Fibroblast of pulmonary artery (primary cell): ENCODE measurements around the gene FXN.

Experiments
- DNase-seq: peaks from one replicate; pipeline ENCODE4 v3.0.0-alpha.2; 2010; ENCODE audit warnings: low read depth
- H3K4me3 ChIP-seq: replicated peaks from 2 replicates; pipeline ENCODE4 v1.5.1; 2011; ENCODE audit warnings: low read depth, mild to moderate bottlenecking, control low read depth, low read length, moderate library complexity
- TF ChIP-seq, protein P1 (sequence below): IDR thresholded peaks from 2 replicates; pipeline ENCODE4 v1.5.1; 2011; ENCODE audit warnings: mild to moderate bottlenecking, control low read depth, low read length, inconsistent platforms; ENCODE audit errors: missing control alignments

Gene FXN

DNA sequence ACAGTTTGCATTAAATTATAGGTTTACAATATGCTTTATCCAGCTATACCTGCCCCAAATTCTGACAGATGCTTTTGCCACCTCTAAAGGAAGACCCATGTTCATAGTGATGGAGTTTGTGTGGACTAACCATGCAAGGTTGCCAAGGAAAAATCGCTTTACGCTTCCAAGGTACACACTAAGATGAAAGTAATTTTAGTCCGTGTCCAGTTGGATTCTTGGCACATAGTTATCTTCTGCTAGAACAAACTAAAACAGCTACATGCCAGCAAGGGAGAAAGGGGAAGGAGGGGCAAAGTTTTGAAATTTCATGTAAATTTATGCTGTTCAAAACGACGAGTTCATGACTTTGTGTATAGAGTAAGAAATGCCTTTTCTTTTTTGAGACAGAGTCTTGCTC, 41.0 kb downstream of the FXN start:
- TF ChIP-seq, protein P1, sequence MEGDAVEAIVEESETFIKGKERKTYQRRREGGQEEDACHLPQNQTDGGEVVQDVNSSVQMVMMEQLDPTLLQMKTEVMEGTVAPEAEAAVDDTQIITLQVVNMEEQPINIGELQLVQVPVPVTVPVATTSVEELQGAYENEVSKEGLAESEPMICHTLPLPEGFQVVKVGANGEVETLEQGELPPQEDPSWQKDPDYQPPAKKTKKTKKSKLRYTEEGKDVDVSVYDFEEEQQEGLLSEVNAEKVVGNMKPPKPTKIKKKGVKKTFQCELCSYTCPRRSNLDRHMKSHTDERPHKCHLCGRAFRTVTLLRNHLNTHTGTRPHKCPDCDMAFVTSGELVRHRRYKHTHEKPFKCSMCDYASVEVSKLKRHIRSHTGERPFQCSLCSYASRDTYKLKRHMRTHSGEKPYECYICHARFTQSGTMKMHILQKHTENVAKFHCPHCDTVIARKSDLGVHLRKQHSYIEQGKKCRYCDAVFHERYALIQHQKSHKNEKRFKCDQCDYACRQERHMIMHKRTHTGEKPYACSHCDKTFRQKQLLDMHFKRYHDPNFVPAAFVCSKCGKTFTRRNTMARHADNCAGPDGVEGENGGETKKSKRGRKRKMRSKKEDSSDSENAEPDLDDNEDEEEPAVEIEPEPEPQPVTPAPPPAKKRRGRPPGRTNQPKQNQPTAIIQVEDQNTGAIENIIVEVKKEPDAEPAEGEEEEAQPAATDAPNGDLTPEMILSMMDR = no peak
- H3K4me3 ChIP-seq = no peak overlapping the region
- peak; percentile 15 for DNase-seq

DNA sequence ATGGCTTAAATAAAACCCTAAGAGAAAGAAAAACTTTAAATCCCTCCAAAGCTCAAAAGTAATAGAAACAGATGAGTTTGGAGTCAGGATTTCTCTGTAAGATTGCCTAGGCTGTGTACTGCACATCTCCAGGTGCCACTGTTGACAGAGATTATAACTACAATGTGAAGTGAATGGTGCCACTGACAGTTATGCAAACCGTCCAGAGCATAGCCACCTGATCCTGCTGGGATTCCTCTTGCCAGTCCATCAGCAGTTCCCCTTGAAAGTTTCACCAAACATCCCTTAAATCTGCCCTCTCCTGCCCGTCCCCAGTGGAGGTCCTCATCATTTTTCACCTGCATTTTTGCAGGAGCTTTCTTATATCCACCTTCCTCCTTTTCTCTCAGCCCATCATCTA, 42.5 kb downstream of the FXN start:
- no peak for DNase-seq
- H3K4me3 ChIP-seq = no peak overlapping the region
- TF ChIP-seq, protein P1 = no peak

DNA sequence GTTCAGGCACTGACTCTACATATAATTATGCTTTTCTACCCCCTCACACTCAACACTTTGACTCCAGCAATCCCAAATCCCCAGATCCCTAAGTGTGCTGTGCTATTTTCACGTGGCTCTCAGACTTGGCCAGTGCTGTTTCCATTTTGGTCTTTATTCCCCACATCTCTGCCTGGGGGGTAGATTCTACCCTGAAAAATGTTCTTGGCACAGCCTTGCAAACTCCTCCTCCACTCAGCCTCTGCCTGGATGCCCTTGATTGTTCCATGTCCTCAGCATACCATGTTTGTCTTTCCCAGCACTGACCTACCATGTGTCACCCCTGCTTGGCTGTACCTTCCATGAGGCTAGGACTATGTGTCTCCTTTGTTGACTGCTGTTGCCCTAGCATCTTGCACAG, 43.0 kb downstream of the FXN start:
- no peak overlapping the region for H3K4me3 ChIP-seq
- TF ChIP-seq, protein P1 = no peak
- peak; percentile 71 for DNase-seq

DNA sequence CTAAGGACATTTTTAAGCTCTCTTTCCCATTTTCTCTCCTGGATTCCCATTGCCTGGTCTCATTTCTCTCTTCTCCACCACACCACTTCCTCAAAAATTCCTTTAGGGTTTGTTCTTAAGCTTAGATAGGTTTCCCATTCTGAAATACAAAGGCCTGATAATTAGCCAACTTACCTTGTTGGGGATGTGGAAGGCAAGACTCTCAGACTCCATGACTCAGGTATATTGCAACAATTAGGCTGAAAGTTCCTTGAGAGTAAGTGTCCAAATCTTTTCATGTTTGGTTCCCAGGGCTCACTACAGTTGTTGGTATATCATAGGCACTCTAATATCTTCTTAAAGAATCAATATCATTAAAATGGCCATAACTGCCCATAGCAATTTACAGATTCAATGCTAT, 43.6 kb downstream of the FXN start:
- DNase-seq = no peak
- TF ChIP-seq, protein P1 = no peak
- H3K4me3 ChIP-seq = no peak overlapping the region

DNA sequence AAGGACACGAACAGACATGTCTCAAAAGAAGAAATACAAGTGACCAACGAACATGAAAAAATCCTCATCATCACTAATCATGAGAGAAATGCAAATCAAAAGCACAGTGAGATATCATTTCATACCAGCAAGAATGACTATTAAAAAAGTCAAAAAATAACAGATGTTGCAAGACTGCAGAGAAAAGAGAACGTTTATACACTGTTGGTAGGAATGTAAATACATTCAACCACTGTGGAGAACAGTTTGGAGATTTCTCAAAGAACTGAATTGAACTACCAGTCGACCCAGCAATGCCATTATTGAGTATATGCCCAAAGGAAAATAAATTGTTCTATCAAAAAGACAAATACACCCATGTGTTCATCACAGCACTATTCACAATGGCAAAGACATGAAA, 45.7 kb downstream of the FXN start:
- TF ChIP-seq, protein P1 = no peak
- no peak overlapping the region for H3K4me3 ChIP-seq
- DNase-seq = no peak

DNA sequence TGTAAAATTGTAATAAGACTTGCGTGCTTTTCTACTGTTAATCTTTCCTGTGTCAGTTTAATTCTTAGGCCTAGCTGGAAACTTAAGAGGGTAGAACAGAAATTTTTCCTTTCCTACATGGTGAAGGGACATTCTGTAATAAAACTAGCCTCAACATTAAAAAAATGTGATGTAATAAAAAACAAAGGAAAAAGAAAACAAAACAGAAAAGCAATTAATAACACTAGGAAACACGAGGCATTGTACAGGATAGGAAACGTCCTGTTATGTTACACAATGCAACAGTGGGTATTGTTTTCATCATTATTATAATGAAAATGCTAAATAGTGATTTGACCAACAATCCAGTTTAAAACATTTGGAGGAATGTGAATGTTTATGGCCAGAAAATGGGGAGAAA, 47.8 kb downstream of the FXN start:
- TF ChIP-seq, protein P1 = no peak
- DNase-seq = no peak
- no peak overlapping the region for H3K4me3 ChIP-seq

DNA sequence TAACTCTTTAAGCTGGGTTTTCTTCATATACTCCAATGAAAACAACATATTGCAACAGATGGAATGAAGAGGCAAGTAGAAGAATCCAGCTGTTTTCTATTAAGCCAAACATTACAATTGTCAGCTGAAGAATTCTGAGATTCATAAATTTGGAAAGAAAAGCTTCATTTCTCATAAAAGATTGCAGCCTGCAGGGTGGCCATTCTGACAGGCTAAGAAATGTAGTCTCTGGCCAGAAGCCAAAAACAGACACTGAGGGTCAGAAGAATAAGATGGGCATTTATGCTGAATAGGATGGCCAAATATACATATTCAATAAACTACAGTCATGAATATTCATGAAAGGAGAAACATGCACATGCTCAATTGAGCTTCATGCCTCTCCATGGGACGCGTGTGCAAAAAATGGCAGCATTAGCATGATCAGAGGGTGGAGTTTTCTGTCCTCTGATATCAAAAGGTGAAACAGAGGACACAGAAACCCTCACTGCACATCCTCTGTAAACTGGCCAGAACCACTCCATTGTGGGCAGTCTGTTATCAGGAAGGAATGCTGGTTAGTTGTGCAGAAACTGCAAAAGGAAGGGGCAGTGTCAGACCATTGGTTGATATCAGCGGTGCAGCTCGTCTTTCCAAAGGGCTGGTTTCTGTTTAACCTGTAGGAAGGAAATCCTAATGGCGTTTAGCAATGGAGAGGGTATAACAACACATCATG, 50.2 kb downstream of the FXN start:
- peak; percentile 83 for DNase-seq

More for the DNA sequence above, 50.2 kb downstream of the FXN start:
- TF ChIP-seq, protein P1 = no peak
- peak overlapping the region; percentile 2 for H3K4me3 ChIP-seq
